Esophagus muscularis mucosa (tissue), 4 donors: ENCODE measurements around the gene ACY1. TPM values are rescaled to one million over a fixed set of nuclear protein-coding genes. Genes with fewer than 3 reads are reported as not detected.

Experiments
- DNase-seq: peaks from one replicate; pipeline ENCODE4 v3.0.0-alpha.2; 2017; ENCODE audit errors: extremely low spot score
- H3K27ac ChIP-seq, 4 donors: fragments of 200-600 bp; sonication (generic); replicated peaks in 1 of 4; 1 replicate in 3 of 4; 2 replicates in 1 of 4; pipeline ENCODE4 v1.5.1; 2016 to 2019; ENCODE audit warnings: mild to moderate bottlenecking in 1 of 4
- H3K27me3 ChIP-seq, 4 donors: fragments of 200-600 bp; sonication (generic); one replicate each; pipeline versions ENCODE4 v1.5.1 to v1.6.0; 2016 to 2019
- H3K36me3 ChIP-seq, 4 donors: fragments of 200-600 bp; sonication (generic); one replicate each; pipeline ENCODE4 v1.5.1; 2016 to 2019
- H3K4me1 ChIP-seq, 4 donors: fragments of 200-600 bp; sonication (generic); one replicate each; pipeline ENCODE4 v1.5.1; 2016 to 2019
- H3K4me3 ChIP-seq, 4 donors: fragments of 200-600 bp; sonication (generic); 1 replicate in 2 of 4; 2 replicates in 2 of 4; pipeline ENCODE4 v1.5.1; 2016 to 2019; ENCODE audit warnings: mild to moderate bottlenecking in 4 of 4, moderate library complexity in 1 of 4
- H3K9me3 ChIP-seq, 4 donors: fragments of 200-600 bp; sonication (generic); 1 replicate in 3 of 4; 2 replicates in 1 of 4; pipeline ENCODE4 v1.5.1; 2016 to 2019
- CTCF ChIP-seq, 3 experiments: fragments of 200-600 bp in 2 of 3; fragments of 450-650 bp in 1 of 3; sonication (generic) in 2 of 3; IDR thresholded peaks; one replicate each; pipeline ENCODE4 v1.5.1; 2017 to 2019; ENCODE audit warnings: antibody characterized with exemption in 3 of 3, mild to moderate bottlenecking in 2 of 3, moderate library complexity in 1 of 3
- EP300 ChIP-seq: sonication (generic); formaldehyde crosslinking; IDR thresholded peaks from one replicate; pipeline ENCODE4 v1.6.1; 2017; ENCODE audit warnings: antibody characterized with exemption
- POLR2A ChIP-seq: fragments of 450-650 bp; IDR thresholded peaks from one replicate; pipeline ENCODE4 v1.6.1; 2017; ENCODE audit warnings: antibody characterized with exemption, moderate library complexity, mild to moderate bottlenecking, low read depth
- POLR2AphosphoS5 ChIP-seq, 2 donors: sonication (generic); formaldehyde crosslinking; IDR thresholded peaks; one replicate each; pipeline ENCODE4 v1.6.1; 2017; ENCODE audit warnings: antibody characterized with exemption in 2 of 2
- WGBS: methylation state at CpG from one replicate; pipeline ENCODE4 v1.1.5; 2018; 5-methylcytosine and 5-hydroxymethylcytosine counted together
- intact Hi-C: fragments of 100-400 bp; cut with DNase I; formaldehyde crosslinking; loops from one replicate; pipeline ENCODE4 v1.15.1; 2023
- total RNA-seq, 4 donors: library from RNA; depleted of rRNA; stranded (reverse); fragments of >200 nt; gene quantifications; one replicate each; pipeline versions ENCODE4 v1.1.0 to v1.2.1, GENCODE V29; 2016

Gene ACY1
- total RNA-seq, 4 donors from 2014 or later, result 10.0 to 19.2 (median 15.8) TPM

GRCh38 chr3:51948016-51948580, 35.2 kb upstream of the ACY1 start:
- peaks cover 5 to 6% (median 5%) of the 10 kb centered on the region in 4 donors for H3K4me1 ChIP-seq
- H3K27me3 ChIP-seq, result no peaks in the 10 kb centered on the region
- no peak for TF ChIP-seq EP300
- TF ChIP-seq CTCF (IDR thresholded peaks at IDR 0.05), result no peak
- TF ChIP-seq POLR2AphosphoS5 (IDR thresholded peaks at IDR 0.05), result no peak
- TF ChIP-seq POLR2A, result no peak
- 80% methylated on average over 7 of the region's 10 CpGs for WGBS
- peaks cover 0 to 57% (median 41%) of the 10 kb centered on the region in 4 donors for H3K36me3 ChIP-seq
- H3K4me3 ChIP-seq, result no peak overlapping the region
- DNase-seq, result no peak
- H3K9me3 ChIP-seq, result no peaks in the 10 kb centered on the region
- intact Hi-C loops, result no loop called here
- no peak overlapping the region for H3K27ac ChIP-seq

- H3K4me3 ChIP-seq, result no peak overlapping the region
- no peak overlapping the region for H3K27ac ChIP-seq
- intact Hi-C loops, result no loop called here
- H3K27me3 ChIP-seq, result no peaks in the 10 kb centered on the region
- no peaks in the 10 kb centered on the region for H3K4me1 ChIP-seq
- peaks cover 0 to 55% (median 40%) of the 10 kb centered on the region in 4 donors for H3K36me3 ChIP-seq
- no peaks in the 10 kb centered on the region for H3K9me3 ChIP-seq
- DNase-seq, result no peak
- TF ChIP-seq POLR2A, result no peak
- no peak for TF ChIP-seq CTCF (IDR thresholded peaks at IDR 0.05)
- no peak for TF ChIP-seq POLR2AphosphoS5 (IDR thresholded peaks at IDR 0.05)
- TF ChIP-seq EP300, result no peak
- 86% methylated on average over 5 of the region's 5 CpGs for WGBS
These were observed 34.2 kb upstream of the ACY1 start for GRCh38 chr3:51949121-51949520.

GRCh38 chr3:51950899-51951298, 32.4 kb upstream of the ACY1 start:
- TF ChIP-seq CTCF (IDR thresholded peaks at IDR 0.05) (no peak), EP300 (no peak), POLR2AphosphoS5 (IDR thresholded peaks at IDR 0.05) (no peak), POLR2A (no peak)
- no peak overlapping the region for H3K4me3 ChIP-seq
- no peaks in the 10 kb centered on the region for H3K27me3 ChIP-seq
- H3K27ac ChIP-seq, result no peak overlapping the region
- intact Hi-C loops, result no loop called here
- H3K36me3 ChIP-seq, result peaks cover 0 to 38% (median 29%) of the 10 kb centered on the region in 4 donors
- WGBS, result 87% methylated on average over 2 of the region's 2 CpGs
- H3K9me3 ChIP-seq, result no peaks in the 10 kb centered on the region
- H3K4me1 ChIP-seq, result peaks cover 3 to 11% (median 9%) of the 10 kb centered on the region in 4 donors
- no peak for DNase-seq

- 68% methylated on average over 3 of the region's 3 CpGs for WGBS
- intact Hi-C loops, result no loop called here
- DNase-seq, result no peak
- Histone ChIP-seq H3K9me3 (no peaks in the 10 kb centered on the region), H3K4me3 (no peak overlapping the region), H3K36me3 (peaks cover 0 to 24% (median 21%) of the 10 kb centered on the region in 4 donors), H3K4me1 (peaks cover 10 to 22% (median 20%) of the 10 kb centered on the region in 4 donors), H3K27ac (no peak overlapping the region), H3K27me3 (no peaks in the 10 kb centered on the region)
- TF ChIP-seq EP300, result no peak
- no peak for TF ChIP-seq CTCF (IDR thresholded peaks at IDR 0.05)
- TF ChIP-seq POLR2AphosphoS5 (IDR thresholded peaks at IDR 0.05), result no peak
- no peak for TF ChIP-seq POLR2A
These were observed 29.9 kb upstream of the ACY1 start for GRCh38 chr3:51953445-51953844.

GRCh38 chr3:51954105-51954504, 29.2 kb upstream of the ACY1 start:
- no peak for DNase-seq
- peaks cover 10 to 22% (median 20%) of the 10 kb centered on the region in 4 donors for H3K4me1 ChIP-seq
- intact Hi-C loops, result no loop called here
- no peaks in the 10 kb centered on the region for H3K9me3 ChIP-seq
- no peak overlapping the region for H3K27ac ChIP-seq
- H3K4me3 ChIP-seq, result no peak overlapping the region
- WGBS, result 76% methylated on average over 6 of the region's 6 CpGs
- no peaks in the 10 kb centered on the region for H3K27me3 ChIP-seq
- H3K36me3 ChIP-seq, result peaks cover 0 to 24% (median 23%) of the 10 kb centered on the region in 4 donors
- TF ChIP-seq POLR2AphosphoS5 (IDR thresholded peaks at IDR 0.05) (no peak), EP300 (no peak), POLR2A (no peak), CTCF (IDR thresholded peaks at IDR 0.05) (no peak)
